ENCODE measurements around the gene ZNF358.

ZNF358 gene

DNA sequence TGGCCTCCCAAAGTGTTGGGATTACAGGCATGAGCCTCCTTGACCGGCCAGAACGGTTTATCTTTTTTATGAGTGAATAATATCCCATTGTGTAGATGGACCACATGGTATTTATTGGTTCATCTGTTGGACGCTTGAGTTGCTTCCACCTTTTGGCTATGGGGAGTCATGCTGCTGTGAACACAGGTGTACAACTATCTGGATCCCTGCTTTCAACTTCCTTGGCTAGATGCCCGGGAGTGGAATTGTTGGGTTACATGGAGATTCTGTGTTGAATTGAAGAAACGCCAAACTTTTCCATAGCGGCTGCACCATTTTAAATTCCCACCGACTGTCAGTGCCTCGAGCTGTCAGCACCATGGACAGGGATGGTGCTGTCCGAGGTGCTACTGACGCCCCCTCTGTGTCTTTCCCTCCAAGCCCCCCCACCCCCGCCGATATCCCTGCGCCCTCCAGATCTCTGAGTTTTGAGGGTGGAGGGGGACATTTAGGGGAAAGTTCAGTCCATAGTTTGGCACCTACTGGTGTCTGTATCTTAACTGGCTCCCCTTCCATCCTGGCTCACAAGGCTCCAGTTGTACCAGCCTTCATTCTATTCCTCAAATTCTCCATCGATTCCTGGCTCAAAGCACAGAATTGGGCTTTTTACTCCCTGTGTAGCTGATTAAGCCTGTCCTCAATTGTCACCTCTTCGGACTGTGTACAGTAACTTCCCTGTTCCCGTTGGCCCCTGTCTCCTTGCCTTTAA, 46.9 kb downstream of the ZNF358 start:
- DNase-seq = no peak

DNA sequence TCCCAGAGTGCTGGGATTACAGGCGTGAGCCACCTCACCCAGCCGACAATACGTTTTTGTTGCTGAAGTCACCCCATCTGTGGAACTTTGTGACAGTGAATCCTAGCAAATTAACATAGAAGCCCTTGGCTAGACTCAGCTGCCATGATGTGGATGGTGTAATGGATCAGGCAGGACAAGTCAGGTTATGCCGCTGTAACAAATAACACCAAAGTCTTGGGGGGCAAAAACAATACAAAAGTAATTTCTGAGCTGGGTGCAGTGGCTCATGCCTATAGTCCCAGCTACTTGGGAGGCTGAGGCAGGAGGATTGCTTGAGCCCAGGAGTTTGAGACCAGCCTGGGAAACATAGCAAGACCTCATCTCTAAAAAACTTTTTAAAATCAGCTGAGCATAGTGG, 49.0 kb downstream of the ZNF358 start:
- no peak for DNase-seq

DNA sequence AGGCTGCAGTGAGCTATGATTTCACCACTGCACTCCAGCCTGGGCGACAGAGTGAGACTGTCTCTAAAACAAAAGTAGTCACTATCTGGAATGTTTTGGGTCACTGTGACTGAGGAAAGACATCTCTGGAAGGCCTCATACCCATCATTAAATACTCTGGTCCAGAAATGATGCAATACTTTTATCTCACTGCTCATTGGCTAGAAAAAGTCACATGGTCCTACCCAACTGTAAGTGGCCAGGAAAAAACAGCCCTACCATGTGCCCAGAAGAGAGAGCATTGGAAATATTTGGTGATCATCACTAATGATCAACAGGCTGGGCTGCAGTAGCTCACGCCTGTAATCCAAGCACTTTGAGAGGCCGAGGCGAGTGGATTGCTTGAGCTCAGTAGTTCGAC, 49.4 kb downstream of the ZNF358 start:
- no peak for DNase-seq
